Neural cell (in vitro differentiated cells): ENCODE data around the gene TAGLN.
"Not testable (repeated sequence)": the region's sequence is repeated elsewhere in the genome, so short reads cannot be mapped to it uniquely, and the experiment has no call there.

Source experiments
- EZH2 ChIP-seq: fragments of 200-600, 300-800 bp; shearing (Covaris generic), sonication (generic); IDR thresholded peaks from 2 replicates; pipeline ENCODE4 v1.6.1; 2014; ENCODE audit warnings: antibody characterized with exemption, low read length, borderline replicate concordance, mild to moderate bottlenecking; ENCODE audit not compliant: insufficient read depth, poor library complexity, severe bottlenecking
- POLR2AphosphoS5 ChIP-seq: IDR thresholded peaks from 2 replicates; pipeline ENCODE4 v1.6.1; 2012
- RAD21 ChIP-seq: fragments of 450-650 bp; conservative IDR thresholded peaks from 2 replicates; pipeline ENCODE4 v1.6.1; 2014; ENCODE audit warnings: antibody characterized with exemption, mild to moderate bottlenecking, moderate library complexity
- TF ChIP-seq, protein P1 (sequence below): fragments of 450-650 bp; IDR thresholded peaks from 2 replicates; pipeline ENCODE4 v1.5.1; 2014; ENCODE audit warnings: antibody characterized with exemption, mild to moderate bottlenecking, moderate library complexity; ENCODE audit not compliant: poor library complexity, severe bottlenecking

DNA sequence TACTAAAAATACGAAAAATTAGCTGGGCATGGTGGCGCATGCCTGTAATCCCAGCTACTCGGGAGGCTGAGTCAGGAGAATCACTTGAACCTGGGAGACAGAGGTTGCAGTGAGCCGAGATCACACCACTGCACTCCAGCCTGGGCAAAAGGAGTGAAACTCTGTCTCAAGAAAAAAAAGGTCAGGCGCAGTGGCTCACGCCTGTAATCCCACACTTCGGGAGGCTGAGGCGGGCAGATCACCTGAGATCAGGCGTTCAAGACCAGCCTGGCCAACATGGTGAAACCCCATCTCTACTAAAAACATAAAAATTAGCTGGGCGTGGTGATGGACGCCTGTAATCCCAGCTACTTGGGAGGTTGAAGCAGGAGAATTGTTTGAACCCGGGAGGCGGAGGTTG lies 16.0 kb upstream of the TAGLN start:
- not testable (repeated sequence) for TF ChIP-seq EZH2, POLR2AphosphoS5, RAD21
- TF ChIP-seq, protein P1, sequence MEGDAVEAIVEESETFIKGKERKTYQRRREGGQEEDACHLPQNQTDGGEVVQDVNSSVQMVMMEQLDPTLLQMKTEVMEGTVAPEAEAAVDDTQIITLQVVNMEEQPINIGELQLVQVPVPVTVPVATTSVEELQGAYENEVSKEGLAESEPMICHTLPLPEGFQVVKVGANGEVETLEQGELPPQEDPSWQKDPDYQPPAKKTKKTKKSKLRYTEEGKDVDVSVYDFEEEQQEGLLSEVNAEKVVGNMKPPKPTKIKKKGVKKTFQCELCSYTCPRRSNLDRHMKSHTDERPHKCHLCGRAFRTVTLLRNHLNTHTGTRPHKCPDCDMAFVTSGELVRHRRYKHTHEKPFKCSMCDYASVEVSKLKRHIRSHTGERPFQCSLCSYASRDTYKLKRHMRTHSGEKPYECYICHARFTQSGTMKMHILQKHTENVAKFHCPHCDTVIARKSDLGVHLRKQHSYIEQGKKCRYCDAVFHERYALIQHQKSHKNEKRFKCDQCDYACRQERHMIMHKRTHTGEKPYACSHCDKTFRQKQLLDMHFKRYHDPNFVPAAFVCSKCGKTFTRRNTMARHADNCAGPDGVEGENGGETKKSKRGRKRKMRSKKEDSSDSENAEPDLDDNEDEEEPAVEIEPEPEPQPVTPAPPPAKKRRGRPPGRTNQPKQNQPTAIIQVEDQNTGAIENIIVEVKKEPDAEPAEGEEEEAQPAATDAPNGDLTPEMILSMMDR: not testable (repeated sequence)
